Endodermal cell (in vitro differentiated cells): Measurements from ENCODE around the gene DZIP1. TPM values are rescaled to one million over a fixed set of nuclear protein-coding genes. Genes with fewer than 3 reads are reported as not detected.

Source experiments
- DNase-seq: peaks from one replicate; pipeline ENCODE4 v3.0.0-alpha.2; 2017
- H3K27ac ChIP-seq: 2 replicates; pipeline ENCODE4 v1.5.1; 2013; ENCODE audit warnings: mild to moderate bottlenecking, low read depth, low read length, moderate library complexity
- H3K27me3 ChIP-seq: 2 replicates; pipeline ENCODE4 v1.6.1; 2013; ENCODE audit warnings: mild to moderate bottlenecking, low read length, moderate library complexity; ENCODE audit not compliant: insufficient read depth, control insufficient read depth, poor library complexity, severe bottlenecking
- H3K36me3 ChIP-seq: 2 replicates; pipeline ENCODE4 v1.7.0; 2013; ENCODE audit warnings: mild to moderate bottlenecking, low read length, moderate library complexity; ENCODE audit not compliant: control insufficient read depth, insufficient read depth
- H3K4me1 ChIP-seq: one replicate; pipeline ENCODE4 v1.7.0; 2013; ENCODE audit warnings: low read length; ENCODE audit not compliant: control insufficient read depth, insufficient read depth
- H3K4me3 ChIP-seq: 2 replicates; pipeline ENCODE4 v1.5.1; 2013; ENCODE audit warnings: mild to moderate bottlenecking, low read length, moderate library complexity
- H3K9ac ChIP-seq: 2 replicates; pipeline ENCODE4 v1.6.1; 2013; ENCODE audit warnings: mild to moderate bottlenecking, low read length, moderate library complexity; ENCODE audit not compliant: poor library complexity, severe bottlenecking; ENCODE audit errors: extremely low read depth
- H3K9me3 ChIP-seq: 2 replicates; pipeline ENCODE4 v1.6.1; 2013; ENCODE audit warnings: mild to moderate bottlenecking, low read length, moderate library complexity; ENCODE audit not compliant: control insufficient read depth
- H3K27ac Mint-ChIP-seq: 2 replicates; pipeline ENCODE4 v1.8.0; 2020; ENCODE audit warnings: mixed read lengths
- H3K27me3 Mint-ChIP-seq: 2 replicates; pipeline ENCODE4 v1.8.0; 2021; ENCODE audit warnings: mild to moderate bottlenecking, mixed read lengths; ENCODE audit not compliant: insufficient read depth
- H3K36me3 Mint-ChIP-seq: 2 replicates; pipeline ENCODE4 v1.8.0; 2020; ENCODE audit warnings: low read depth, mixed read lengths
- H3K4me1 Mint-ChIP-seq: 2 replicates; pipeline ENCODE4 v1.8.0; 2020; ENCODE audit warnings: mixed read lengths
- H3K4me3 Mint-ChIP-seq: 2 replicates; pipeline ENCODE4 v1.8.0; 2020; ENCODE audit warnings: mild to moderate bottlenecking, moderate library complexity, mixed read lengths
- H3K9me3 Mint-ChIP-seq: 2 replicates; pipeline ENCODE4 v1.8.0; 2020; ENCODE audit warnings: mild to moderate bottlenecking, mixed read lengths
- WGBS, 2 experiments: methylation state at CpG; one replicate each; pipeline versions ENCODE4 v1.1.5 to v1.1.7; 2013; ENCODE audit warnings: missing lambda C conversion rate in 2 of 2, mixed read lengths in 1 of 2; ENCODE audit not compliant: insufficient coverage in 1 of 2, insufficient read length in 1 of 2; 5-methylcytosine and 5-hydroxymethylcytosine counted together
- total RNA-seq, 2 donors: library from RNA; stranded (reverse); fragmentation: NEBNext Ultra II Directional in 1 of 2; extraction: Animal tissue kit (Norgen Biotek cat#: 25700) in 1 of 2; gene quantifications; 2 replicates in 1 of 2; 3 replicates in 1 of 2; pipeline ENCODE4 v1.2.1, GENCODE V29; 2021
- TF ChIP-seq, protein P1 (sequence below): fragments of 200-600 bp; sonication (generic); conservative IDR thresholded peaks from 2 replicates; pipeline ENCODE4 v1.5.0; 2021; ENCODE audit warnings: antibody characterized with exemption, mild to moderate bottlenecking

The DZIP1 gene
- total RNA-seq, 2 donors from 2014 or later = 36.2 to 59.9 TPM

DNA sequence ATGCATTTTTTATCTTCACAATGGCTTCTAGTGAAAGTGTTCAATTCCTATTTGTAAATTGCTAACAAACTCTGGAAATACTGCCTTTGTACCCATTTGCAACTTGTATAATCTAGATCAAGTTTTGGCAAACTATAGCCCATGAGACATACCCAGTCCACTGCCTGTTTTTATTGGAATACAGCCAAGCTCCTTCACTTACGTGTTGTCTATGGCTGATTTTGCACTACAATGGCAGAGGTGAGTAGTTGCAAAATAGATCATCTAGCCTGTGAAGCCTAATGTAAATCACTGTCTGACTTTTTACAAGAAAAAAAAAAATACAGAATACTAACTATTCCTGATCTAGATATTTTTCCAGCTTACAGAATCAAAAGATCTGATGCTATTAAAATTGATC is 37.1 kb downstream of the DZIP1 start:
- peaks cover 42% of the 10 kb centered on the region for H3K36me3 Mint-ChIP-seq
- DNase-seq = no peak
- Histone ChIP-seq H3K36me3 (peaks cover 55% of the 10 kb centered on the region), H3K4me3 (no peak overlapping the region), H3K4me1 (no peaks in the 10 kb centered on the region), H3K27ac (no peak overlapping the region), H3K9ac (no peak overlapping the region), H3K27me3 (no peaks in the 10 kb centered on the region), H3K9me3 (no peaks in the 10 kb centered on the region)
- H3K27ac Mint-ChIP-seq = no peak overlapping the region
- H3K4me1 Mint-ChIP-seq = no peaks in the 10 kb centered on the region
- H3K27me3 Mint-ChIP-seq = no peaks in the 10 kb centered on the region
- H3K4me3 Mint-ChIP-seq = no peak overlapping the region
- H3K9me3 Mint-ChIP-seq = no peaks in the 10 kb centered on the region
- TF ChIP-seq, protein P1, sequence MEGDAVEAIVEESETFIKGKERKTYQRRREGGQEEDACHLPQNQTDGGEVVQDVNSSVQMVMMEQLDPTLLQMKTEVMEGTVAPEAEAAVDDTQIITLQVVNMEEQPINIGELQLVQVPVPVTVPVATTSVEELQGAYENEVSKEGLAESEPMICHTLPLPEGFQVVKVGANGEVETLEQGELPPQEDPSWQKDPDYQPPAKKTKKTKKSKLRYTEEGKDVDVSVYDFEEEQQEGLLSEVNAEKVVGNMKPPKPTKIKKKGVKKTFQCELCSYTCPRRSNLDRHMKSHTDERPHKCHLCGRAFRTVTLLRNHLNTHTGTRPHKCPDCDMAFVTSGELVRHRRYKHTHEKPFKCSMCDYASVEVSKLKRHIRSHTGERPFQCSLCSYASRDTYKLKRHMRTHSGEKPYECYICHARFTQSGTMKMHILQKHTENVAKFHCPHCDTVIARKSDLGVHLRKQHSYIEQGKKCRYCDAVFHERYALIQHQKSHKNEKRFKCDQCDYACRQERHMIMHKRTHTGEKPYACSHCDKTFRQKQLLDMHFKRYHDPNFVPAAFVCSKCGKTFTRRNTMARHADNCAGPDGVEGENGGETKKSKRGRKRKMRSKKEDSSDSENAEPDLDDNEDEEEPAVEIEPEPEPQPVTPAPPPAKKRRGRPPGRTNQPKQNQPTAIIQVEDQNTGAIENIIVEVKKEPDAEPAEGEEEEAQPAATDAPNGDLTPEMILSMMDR = no peak
- 95 to 100% methylated on average over 1 of the region's 1 CpG for WGBS, 2 experiments

DNA sequence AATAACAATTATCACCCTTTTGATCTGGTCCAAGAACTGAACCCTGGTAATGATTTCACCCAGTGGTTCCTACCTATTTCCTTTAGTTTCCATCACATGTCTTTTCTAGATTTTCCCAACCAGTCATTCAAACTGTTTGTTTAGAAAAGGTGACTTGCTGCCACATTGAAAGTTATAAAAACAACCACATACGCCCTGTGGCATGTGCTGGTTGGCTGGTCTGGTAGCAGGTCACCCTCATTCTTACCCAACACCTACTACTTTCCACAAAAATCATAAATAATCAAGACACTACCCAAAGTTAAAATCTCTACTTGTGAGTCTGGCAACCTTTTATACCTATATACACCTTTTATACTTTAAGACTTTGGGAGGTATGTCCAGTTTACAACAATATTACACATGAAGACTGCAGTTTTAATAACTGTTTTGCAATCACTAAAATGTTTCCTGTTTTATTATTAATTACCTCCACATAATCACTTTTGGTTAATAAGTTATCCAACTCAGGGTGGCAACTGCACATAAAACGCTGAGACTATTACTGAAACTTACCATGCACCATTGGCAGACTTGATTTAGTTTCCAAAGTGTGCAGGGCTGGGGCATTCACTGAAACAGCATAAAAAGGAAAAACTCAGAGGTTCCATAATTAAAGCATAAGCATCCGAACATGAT is 38.9 kb downstream of the DZIP1 start:
- H3K4me1 Mint-ChIP-seq = no peaks in the 10 kb centered on the region
- Histone ChIP-seq H3K9ac (no peak overlapping the region), H3K4me3 (no peak overlapping the region), H3K27ac (no peak overlapping the region), H3K27me3 (no peaks in the 10 kb centered on the region), H3K36me3 (peaks cover 46% of the 10 kb centered on the region), H3K4me1 (no peaks in the 10 kb centered on the region), H3K9me3 (no peaks in the 10 kb centered on the region)
- H3K36me3 Mint-ChIP-seq = peaks cover 41% of the 10 kb centered on the region
- H3K4me3 Mint-ChIP-seq = no peak overlapping the region
- TF ChIP-seq, protein P1 = no peak
- H3K27me3 Mint-ChIP-seq = no peaks in the 10 kb centered on the region
- 92 to 96% methylated on average over 3 of the region's 3 CpGs for WGBS, 2 experiments
- no peak for DNase-seq
- H3K27ac Mint-ChIP-seq = no peak overlapping the region
- no peaks in the 10 kb centered on the region for H3K9me3 Mint-ChIP-seq

DNA sequence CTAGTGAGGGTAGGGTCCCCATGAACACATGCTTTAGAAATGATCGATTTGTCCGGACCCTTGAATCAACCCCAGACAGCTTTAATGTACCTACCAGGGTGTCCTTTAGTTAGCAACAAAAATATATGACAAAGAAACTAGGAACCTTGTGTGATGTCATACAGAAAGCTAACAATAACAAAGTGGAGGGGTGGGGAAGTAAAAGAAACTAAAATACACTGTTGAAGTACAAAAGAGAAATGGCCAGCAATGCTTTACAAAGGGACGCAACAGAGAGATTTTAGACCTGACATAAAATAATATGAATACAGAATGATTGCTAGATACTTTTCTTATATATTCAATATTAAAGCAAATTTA is 40.0 kb downstream of the DZIP1 start:
- peaks cover 40% of the 10 kb centered on the region for H3K36me3 ChIP-seq
- 97% methylated on average over 3 of the region's 3 CpGs; no CpG with 5 or more reads in 1 of the 2 experiments for WGBS, 2 experiments
- H3K36me3 Mint-ChIP-seq = peaks cover 37% of the 10 kb centered on the region
- no peaks in the 10 kb centered on the region for H3K27me3 Mint-ChIP-seq
- no peak overlapping the region for H3K9ac ChIP-seq
- no peak for DNase-seq
- no peaks in the 10 kb centered on the region for H3K27me3 ChIP-seq
- no peak overlapping the region for H3K27ac Mint-ChIP-seq
- H3K4me1 Mint-ChIP-seq = no peaks in the 10 kb centered on the region
- no peak overlapping the region for H3K27ac ChIP-seq
- no peak overlapping the region for H3K4me3 Mint-ChIP-seq
- no peaks in the 10 kb centered on the region for H3K9me3 Mint-ChIP-seq
- TF ChIP-seq, protein P1 = no peak
- H3K4me1 ChIP-seq = no peaks in the 10 kb centered on the region
- H3K4me3 ChIP-seq = no peak overlapping the region
- H3K9me3 ChIP-seq = no peaks in the 10 kb centered on the region
